Sigmoid colon (tissue), 7 donors: ENCODE measurements around the gene ATP5PO. TPM values are rescaled to one million over a fixed set of nuclear protein-coding genes. Genes with fewer than 3 reads are reported as not detected.
A peak's percentile ranks its signal among the peaks of the same experiment; 100 is the strongest.

ENCODE experiments used
- DNase-seq: peaks from one replicate; pipeline ENCODE4 v3.0.0-alpha.2; 2019
- H3K27ac ChIP-seq, 4 donors: fragments of 200-600 bp; sonication (generic); one replicate each; pipeline ENCODE4 v1.5.1; 2016 to 2019; ENCODE audit warnings: mild to moderate bottlenecking in 1 of 4
- H3K27me3 ChIP-seq, 3 donors: fragments of 200-600 bp; sonication (generic); one replicate each; pipeline ENCODE4 v1.5.1; 2019; ENCODE audit warnings: mild to moderate bottlenecking in 1 of 3
- H3K36me3 ChIP-seq, 4 donors: fragments of 200-600 bp; sonication (generic); one replicate each; pipeline ENCODE4 v1.5.1; 2016 to 2019
- H3K4me1 ChIP-seq, 4 donors: fragments of 200-600 bp; sonication (generic); one replicate each; pipeline ENCODE4 v1.5.1; 2017 to 2019
- H3K4me3 ChIP-seq, 4 donors: fragments of 200-600 bp; sonication (generic); one replicate each; pipeline ENCODE4 v1.5.1; 2017 to 2019; ENCODE audit warnings: mild to moderate bottlenecking in 2 of 4, moderate library complexity in 1 of 4
- H3K9me3 ChIP-seq, 4 donors: fragments of 200-600 bp in 3 of 4; sonication (generic) in 3 of 4; one replicate each; pipeline versions ENCODE4 v1.5.1 to v1.6.1; 2013 to 2019
- CTCF ChIP-seq, 4 experiments: fragments of 450-650 bp in 3 of 4; fragments of 200-600 bp in 1 of 4; IDR thresholded peaks; one replicate each; pipeline ENCODE4 v1.5.1; 2016 to 2019; ENCODE audit warnings: antibody characterized with exemption in 4 of 4, mild to moderate bottlenecking in 3 of 4, moderate library complexity in 2 of 4
- EP300 ChIP-seq, 4 donors: sonication (generic); formaldehyde crosslinking; IDR thresholded peaks; one replicate each; pipeline ENCODE4 v1.6.1; 2017; ENCODE audit warnings: antibody characterized with exemption in 4 of 4
- POLR2A ChIP-seq, 2 donors: fragments of 450-650 bp; IDR thresholded peaks; one replicate each; pipeline ENCODE4 v1.6.1; 2016; ENCODE audit warnings: antibody characterized with exemption in 2 of 2, mild to moderate bottlenecking in 2 of 2, moderate library complexity in 2 of 2
- POLR2AphosphoS5 ChIP-seq, 4 donors: sonication (generic); formaldehyde crosslinking; IDR thresholded peaks; one replicate each; pipeline ENCODE4 v1.6.1; 2017; ENCODE audit warnings: antibody characterized with exemption in 4 of 4
- WGBS, 2 donors: extraction: QIAGEN DNeasy Blood & Tissue Kit; methylation state at CpG; one replicate each; pipeline ENCODE4 v1.1.7; 2013; 5-methylcytosine and 5-hydroxymethylcytosine counted together
- intact Hi-C: fragments of 100-400 bp; cut with DNase I; formaldehyde crosslinking; loops from one replicate; pipeline ENCODE4 v1.15.1; 2023
- polyA plus RNA-seq, 3 donors: library from polyadenylated mRNA; stranded (reverse); fragments of 200-250 nt; gene quantifications; one replicate each; pipeline ENCODE4 v1.2.3, GENCODE V29; 2013
- total RNA-seq, 4 donors: library from RNA; depleted of rRNA; stranded (reverse); fragments of >200 nt; gene quantifications; one replicate each; pipeline ENCODE4 v1.1.0, GENCODE V29; 2016
- donor health status: healthy with polysubstance abuse.
- donor health status: Bipolar disorder and iron deficiency.
- donor health status: healthy.

Gene ATP5PO
- total and polyA plus RNA-seq, 7 donors = 277 to 742 (median 414) TPM

GRCh38 chr21:33942426-33942825 is 26.8 kb upstream of the ATP5PO start:
- DNase-seq = no peak
- Histone ChIP-seq H3K27me3 (no peaks in the 10 kb centered on the region), H3K27ac (peak overlapping the region; percentile 10 to 85 (median 52))

GRCh38 chr21:33940881-33941245 is 25.3 kb upstream of the ATP5PO start:
- no peaks in the 10 kb centered on the region for H3K9me3 ChIP-seq
- peaks cover 0 to 47% (median 41%) of the 10 kb centered on the region in 4 donors for H3K4me1 ChIP-seq
- intact Hi-C loops = no loop called here
- no peaks in the 10 kb centered on the region for H3K27me3 ChIP-seq
- DNase-seq = no peak
- TF ChIP-seq CTCF (IDR thresholded peaks at IDR 0.05) (no peak), POLR2AphosphoS5 (IDR thresholded peaks at IDR 0.05) (peak in 3 of 4 donors; percentile 9 to 39 (median 15)), POLR2A (IDR thresholded peaks at IDR 0.05) (no peak), EP300 (IDR thresholded peaks at IDR 0.05) (peak in 1 of 4 donors; percentile 48)
- H3K27ac ChIP-seq = peak overlapping the region; percentile 67 to 85 (median 81)
- no peaks in the 10 kb centered on the region for H3K36me3 ChIP-seq
- no peak overlapping the region for H3K4me3 ChIP-seq
- WGBS, 2 donors = 82 to 83% methylated on average over 5 of the region's 5 CpGs

More at GRCh38 chr21:33942426-33942825, 26.8 kb upstream of the ATP5PO start:
- TF ChIP-seq CTCF (IDR thresholded peaks at IDR 0.05) (no peak), POLR2AphosphoS5 (IDR thresholded peaks at IDR 0.05) (no peak), EP300 (IDR thresholded peaks at IDR 0.05) (no peak), POLR2A (IDR thresholded peaks at IDR 0.05) (no peak)
- Histone ChIP-seq H3K4me1 (peaks cover 0 to 48% (median 46%) of the 10 kb centered on the region in 4 donors), H3K36me3 (no peaks in the 10 kb centered on the region), H3K9me3 (no peaks in the 10 kb centered on the region), H3K4me3 (no peak overlapping the region)
- intact Hi-C loops = no loop called here

- DNase-seq = no peak
- intact Hi-C loops = no loop called here
- H3K36me3 ChIP-seq = no peaks in the 10 kb centered on the region
- H3K9me3 ChIP-seq = no peaks in the 10 kb centered on the region
- H3K27me3 ChIP-seq = no peaks in the 10 kb centered on the region
- peaks cover 0 to 47% (median 41%) of the 10 kb centered on the region in 4 donors for H3K4me1 ChIP-seq
- WGBS, 2 donors = 78 to 91% methylated on average over 15 of the region's 15 CpGs
- no peak overlapping the region for H3K4me3 ChIP-seq
- H3K27ac ChIP-seq = peak overlapping the region; percentile 67 to 85 (median 81)
- TF ChIP-seq EP300 (IDR thresholded peaks at IDR 0.05) = peak in 2 of 4 donors; percentile 32 to 48
- TF ChIP-seq CTCF (IDR thresholded peaks at IDR 0.05) = no peak
- TF ChIP-seq POLR2A (IDR thresholded peaks at IDR 0.05) = no peak
- peak; percentile 65 to 89 (median 85) for TF ChIP-seq POLR2AphosphoS5 (IDR thresholded peaks at IDR 0.05)
These were observed 24.7 kb upstream of the ATP5PO start for GRCh38 chr21:33940164-33940880.

- Histone ChIP-seq H3K27ac (peak overlapping the region in 3 of 4 donors; percentile 78 to 85 (median 84)), H3K9me3 (no peaks in the 10 kb centered on the region), H3K36me3 (no peaks in the 10 kb centered on the region), H3K4me3 (no peak overlapping the region), H3K4me1 (peaks cover 0 to 47% (median 41%) of the 10 kb centered on the region in 4 donors), H3K27me3 (no peaks in the 10 kb centered on the region)
- TF ChIP-seq POLR2A (IDR thresholded peaks at IDR 0.05) = no peak
- TF ChIP-seq CTCF (IDR thresholded peaks at IDR 0.05) = no peak
- no peak for TF ChIP-seq EP300 (IDR thresholded peaks at IDR 0.05)
- no peak for TF ChIP-seq POLR2AphosphoS5 (IDR thresholded peaks at IDR 0.05)
- intact Hi-C loops = loop anchor here (2.0 kb wide), 1 partner anchor 264 kb away; no protein-coding TSS in a partner anchor
- 51 to 64% methylated on average over 3 of the region's 3 CpGs for WGBS, 2 donors
- no peak for DNase-seq
These were observed 23.6 kb upstream of the ATP5PO start for GRCh38 chr21:33939226-33939625.
